H9 (cell line): ENCODE data around the gene MRPS6. TPM values are rescaled to one million over a fixed set of nuclear protein-coding genes. Genes with fewer than 3 reads are reported as not detected.

Experiments used
- DNase-seq: peaks from one replicate; pipeline ENCODE4 v3.0.0-alpha.2; 2017
- H2AFZ ChIP-seq: one replicate; pipeline ENCODE4 v1.6.1; 2013; ENCODE audit warnings: mild to moderate bottlenecking, low read length, control low read depth, moderate library complexity
- H2AK5ac ChIP-seq: 2 replicates; pipeline ENCODE4 v1.6.1; 2013; ENCODE audit warnings: low read length, control low read depth, mixed read lengths; ENCODE audit not compliant: insufficient read length
- H2BK120ac ChIP-seq: one replicate; pipeline ENCODE4 v1.6.1; 2013; ENCODE audit warnings: low read depth, mild to moderate bottlenecking, low read length, control low read depth, inconsistent platforms; ENCODE audit not compliant: poor library complexity, severe bottlenecking
- H2BK12ac ChIP-seq: 2 replicates; pipeline ENCODE4 v1.6.1; 2013; ENCODE audit warnings: low read length, control low read depth, mixed read lengths, low read depth; ENCODE audit not compliant: insufficient read length
- H2BK15ac ChIP-seq: 2 replicates; pipeline ENCODE4 v1.6.1; 2013; ENCODE audit warnings: low read depth, low read length, control low read depth
- H2BK20ac ChIP-seq: one replicate; pipeline ENCODE4 v1.6.1; 2013; ENCODE audit warnings: low read depth, mild to moderate bottlenecking, low read length, control low read depth, inconsistent platforms; ENCODE audit not compliant: poor library complexity, severe bottlenecking
- H2BK5ac ChIP-seq: 2 replicates; pipeline ENCODE4 v1.6.1; 2013; ENCODE audit warnings: low read length, control low read depth, mixed read lengths; ENCODE audit not compliant: insufficient read length
- H3K14ac ChIP-seq: 2 replicates; pipeline ENCODE4 v1.6.1; 2013; ENCODE audit warnings: low read length, control low read depth; ENCODE audit not compliant: insufficient read depth
- H3K18ac ChIP-seq: 2 replicates; pipeline ENCODE4 v1.6.1; 2013; ENCODE audit warnings: low read depth, mild to moderate bottlenecking, mixed read lengths, low read length, control low read depth; ENCODE audit not compliant: insufficient read length
- H3K23ac ChIP-seq: 2 replicates; pipeline ENCODE4 v1.6.1; 2013; ENCODE audit warnings: low read length, control low read depth, mixed read lengths, low read depth; ENCODE audit not compliant: insufficient read length
- H3K23me2 ChIP-seq: 2 replicates; pipeline ENCODE4 v1.6.1; 2013; ENCODE audit warnings: low read depth, mild to moderate bottlenecking, mixed read lengths, low read length, control low read depth; ENCODE audit not compliant: insufficient read length, poor library complexity, severe bottlenecking
- H3K27ac ChIP-seq: 2 replicates; pipeline ENCODE4 v1.5.1; 2013; ENCODE audit warnings: low read length, control low read depth, mixed read lengths, low read depth; ENCODE audit not compliant: insufficient read length
- H3K27me3 ChIP-seq: 2 replicates; pipeline ENCODE4 v1.6.1; 2013; ENCODE audit warnings: low read length, control low read depth, inconsistent platforms; ENCODE audit not compliant: insufficient read depth
- H3K4ac ChIP-seq: 2 replicates; pipeline ENCODE4 v1.6.1; 2013; ENCODE audit warnings: low read depth, mild to moderate bottlenecking, control low read depth, inconsistent platforms, low read length, moderate library complexity
- H3K4me1 ChIP-seq: 2 replicates; pipeline ENCODE4 v1.6.1; 2013; ENCODE audit warnings: low read length, control low read depth, inconsistent platforms; ENCODE audit not compliant: insufficient read depth
- H3K4me2 ChIP-seq: 2 replicates; pipeline ENCODE4 v1.6.1; 2013; ENCODE audit warnings: low read length, control low read depth, mixed read lengths; ENCODE audit not compliant: insufficient read length, insufficient read depth
- H3K56ac ChIP-seq: 2 replicates; pipeline ENCODE4 v1.6.1; 2013; ENCODE audit warnings: low read depth, mild to moderate bottlenecking, mixed read lengths, low read length, control low read depth; ENCODE audit not compliant: insufficient read length
- H3K79me1 ChIP-seq: 2 replicates; pipeline ENCODE4 v1.6.1; 2013; ENCODE audit warnings: low read depth, mild to moderate bottlenecking, moderate library complexity, low read length, control low read depth, inconsistent platforms; ENCODE audit not compliant: insufficient read depth, poor library complexity, severe bottlenecking
- H3K79me2 ChIP-seq: 2 replicates; pipeline ENCODE4 v1.6.1; 2013; ENCODE audit warnings: low read length, control low read depth, inconsistent platforms; ENCODE audit not compliant: insufficient read depth
- H3K9ac ChIP-seq: 2 replicates; pipeline ENCODE4 v1.6.1; 2013; ENCODE audit warnings: low read length, control low read depth, mixed read lengths; ENCODE audit not compliant: insufficient read length; ENCODE audit errors: extremely low read depth
- H3K9me3 ChIP-seq: one replicate; pipeline ENCODE4 v1.6.1; 2013; ENCODE audit warnings: low read depth, low read length, inconsistent platforms; ENCODE audit not compliant: control insufficient read depth
- H3T11ph ChIP-seq: one replicate; pipeline ENCODE4 v1.6.1; 2013; ENCODE audit warnings: mild to moderate bottlenecking, low read length, control low read depth, inconsistent platforms
- H4K20me1 ChIP-seq: one replicate; pipeline ENCODE4 v1.6.1; 2013; ENCODE audit not compliant: control insufficient read depth, insufficient read length, insufficient read depth
- H4K5ac ChIP-seq: 2 replicates; pipeline ENCODE4 v1.6.1; 2013; ENCODE audit warnings: low read depth, mild to moderate bottlenecking, mixed read lengths, low read length, control low read depth; ENCODE audit not compliant: insufficient read length
- H4K8ac ChIP-seq: replicated peaks from 2 replicates; pipeline ENCODE4 v1.6.1; 2013; ENCODE audit warnings: low read length, control low read depth, mixed read lengths, low read depth; ENCODE audit not compliant: insufficient read length
- H4K91ac ChIP-seq: 2 replicates; pipeline ENCODE4 v1.6.1; 2013; ENCODE audit warnings: low read depth, mild to moderate bottlenecking, moderate library complexity, mixed read lengths, low read length, control low read depth; ENCODE audit not compliant: insufficient read length
- H3K27ac Mint-ChIP-seq, 3 experiments: 2 replicates in 2 of 3; 3 replicates in 1 of 3; pipeline ENCODE4 v1.8.0; 2020 to 2021; ENCODE audit warnings: mixed read lengths in 3 of 3, mild to moderate bottlenecking in 1 of 3, moderate library complexity in 1 of 3
- H3K27me3 Mint-ChIP-seq: 2 replicates; pipeline ENCODE4 v1.8.0; 2021; ENCODE audit warnings: low read depth, mild to moderate bottlenecking, moderate library complexity, mixed read lengths
- H3K36me3 Mint-ChIP-seq, 3 experiments: 2 replicates in 2 of 3; 3 replicates in 1 of 3; pipeline ENCODE4 v1.8.0; 2020 to 2021; ENCODE audit warnings: low read depth in 3 of 3, mixed read lengths in 3 of 3; ENCODE audit not compliant: insufficient read depth in 1 of 3
- H3K4me1 Mint-ChIP-seq, 2 experiments: 2 replicates each; pipeline ENCODE4 v1.8.0; 2020; ENCODE audit warnings: mixed read lengths in 2 of 2
- H3K4me3 Mint-ChIP-seq, 2 experiments: 2 replicates in 1 of 2; 3 replicates in 1 of 2; pipeline ENCODE4 v1.8.0; 2020 to 2021; ENCODE audit warnings: mild to moderate bottlenecking in 2 of 2, mixed read lengths in 2 of 2, moderate library complexity in 1 of 2
- H3K9me3 Mint-ChIP-seq, 2 experiments: 2 replicates in 1 of 2; 3 replicates in 1 of 2; pipeline ENCODE4 v1.8.0; 2020; ENCODE audit warnings: mild to moderate bottlenecking in 2 of 2, mixed read lengths in 2 of 2, moderate library complexity in 1 of 2
- CTCF ChIP-seq: fragments of 200-600 bp; sonication (generic); conservative IDR thresholded peaks from 3 replicates; pipeline ENCODE4 v1.8.0; 2021; ENCODE audit warnings: antibody characterized with exemption, mild to moderate bottlenecking
- WGBS: extraction: QIAGEN DNeasy Blood & Tissue Kit; methylation state at CpG from one replicate; pipeline ENCODE4 v1.1.7; 2013; ENCODE audit warnings: missing lambda C conversion rate, low lambda C conversion rate, mixed read lengths; ENCODE audit not compliant: insufficient read length; ENCODE audit errors: extremely low coverage; 5-methylcytosine and 5-hydroxymethylcytosine counted together
- total RNA-seq: library from RNA; stranded (reverse); gene quantifications from 2 replicates; pipeline ENCODE4 v1.2.1, GENCODE V29; 2021

MRPS6 gene
- total RNA-seq, 1 experiment from 2014 or later, result 83.2 TPM

- Histone ChIP-seq H3K23me2 (no peaks in the 10 kb centered on the region), H3K4ac (no peak overlapping the region), H2AFZ (no peak overlapping the region), H3K23ac (no peak overlapping the region), H3K14ac (no peak overlapping the region), H3K27ac (no peak overlapping the region), H3K4me2 (no peak overlapping the region), H4K8ac (no peak overlapping the region), H4K5ac (no peak overlapping the region), H3K4me1 (no peaks in the 10 kb centered on the region), H2AK5ac (no peak overlapping the region), H4K20me1 (no peaks in the 10 kb centered on the region), H3K79me2 (no peaks in the 10 kb centered on the region), H2BK20ac (no peak overlapping the region), H2BK120ac (no peak overlapping the region), H2BK15ac (no peak overlapping the region), H3T11ph (no peak overlapping the region), H3K9ac (no peak overlapping the region), H3K27me3 (no peaks in the 10 kb centered on the region), H3K9me3 (no peaks in the 10 kb centered on the region), H4K91ac (no peak overlapping the region), H3K79me1 (no peaks in the 10 kb centered on the region), H2BK12ac (no peak overlapping the region), H3K56ac (no peak overlapping the region), H3K18ac (no peak overlapping the region), H2BK5ac (no peak overlapping the region)
- Mint-ChIP-seq H3K27me3 (peaks cover 1% of the 10 kb centered on the region; the same call in 1 of the 2 replicates), H3K4me1 (peaks cover 2 to 3% of the 10 kb centered on the region in 2 experiments; a peak in 2 of 4 replicates), H3K9me3 (peaks cover 13 to 34% of the 10 kb centered on the region in 2 experiments), H3K27ac (no peak overlapping the region; a peak in 1 of 7 replicates), H3K4me3 (no peak overlapping the region), H3K36me3 (peaks cover 13 to 24% (median 21%) of the 10 kb centered on the region in 3 experiments)
- no CpG with 5 or more reads among the region's 36 CpGs for WGBS
- no peak for DNase-seq
- no peak for TF ChIP-seq CTCF
Observed at GRCh38 chr21:34158866-34159835, 85.8 kb downstream of the MRPS6 start.
